ENCODE data around the gene CCIN. TPM values are rescaled to one million over a fixed set of nuclear protein-coding genes. Genes with fewer than 3 reads are reported as not detected.
"Not testable (repeated sequence)": the region's sequence is repeated elsewhere in the genome, so short reads cannot be mapped to it uniquely, and the experiment has no call there.

CCIN gene
- total RNA-seq, 1 donor from 2014 or later, result not detected

GRCh38 chr9:36174731-36175130 lies 5.5 kb downstream of the CCIN start:
- Mint-ChIP-seq H3K9me3 (no peaks in the 10 kb centered on the region), H3K36me3 (ENCODE audit: low read depth) (no peaks in the 10 kb centered on the region), H3K27ac (ENCODE audit: unreplicated experiment) (peak overlapping the region; percentile 38), H3K4me1 (no peaks in the 10 kb centered on the region), H3K4me3 (no peak overlapping the region), H3K27me3 (ENCODE audit: low read depth) (peaks cover 4% of the 10 kb centered on the region)
- TF ChIP-seq, protein P1, sequence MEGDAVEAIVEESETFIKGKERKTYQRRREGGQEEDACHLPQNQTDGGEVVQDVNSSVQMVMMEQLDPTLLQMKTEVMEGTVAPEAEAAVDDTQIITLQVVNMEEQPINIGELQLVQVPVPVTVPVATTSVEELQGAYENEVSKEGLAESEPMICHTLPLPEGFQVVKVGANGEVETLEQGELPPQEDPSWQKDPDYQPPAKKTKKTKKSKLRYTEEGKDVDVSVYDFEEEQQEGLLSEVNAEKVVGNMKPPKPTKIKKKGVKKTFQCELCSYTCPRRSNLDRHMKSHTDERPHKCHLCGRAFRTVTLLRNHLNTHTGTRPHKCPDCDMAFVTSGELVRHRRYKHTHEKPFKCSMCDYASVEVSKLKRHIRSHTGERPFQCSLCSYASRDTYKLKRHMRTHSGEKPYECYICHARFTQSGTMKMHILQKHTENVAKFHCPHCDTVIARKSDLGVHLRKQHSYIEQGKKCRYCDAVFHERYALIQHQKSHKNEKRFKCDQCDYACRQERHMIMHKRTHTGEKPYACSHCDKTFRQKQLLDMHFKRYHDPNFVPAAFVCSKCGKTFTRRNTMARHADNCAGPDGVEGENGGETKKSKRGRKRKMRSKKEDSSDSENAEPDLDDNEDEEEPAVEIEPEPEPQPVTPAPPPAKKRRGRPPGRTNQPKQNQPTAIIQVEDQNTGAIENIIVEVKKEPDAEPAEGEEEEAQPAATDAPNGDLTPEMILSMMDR (conservative IDR thresholded peaks at IDR 0.05), result no peak
- no peak for DNase-seq (ENCODE audit: low read depth, low spot score)

DNA sequence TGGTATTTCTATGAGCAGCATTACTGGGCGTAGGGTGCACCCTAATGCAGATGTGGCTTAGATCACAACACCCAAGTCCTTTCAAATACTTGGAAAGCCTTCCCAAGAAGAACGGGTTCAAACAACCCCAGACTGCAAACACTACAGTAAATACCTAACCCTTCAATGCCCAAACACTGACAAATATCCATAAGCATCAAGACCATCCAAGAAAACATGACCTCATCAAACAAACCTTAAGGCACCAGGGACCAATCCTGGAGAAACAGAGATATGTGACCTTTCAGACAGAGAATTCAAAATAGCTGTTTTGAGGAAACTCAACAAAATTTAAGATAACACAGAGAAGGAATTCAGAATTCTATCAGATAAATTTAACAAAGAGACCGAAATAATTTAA lies 6.0 kb downstream of the CCIN start:
- not testable (repeated sequence) for H3K4me3 Mint-ChIP-seq; H3K27me3 Mint-ChIP-seq (ENCODE audit: low read depth); H3K9me3 Mint-ChIP-seq; H3K4me1 Mint-ChIP-seq; H3K27ac Mint-ChIP-seq (ENCODE audit: unreplicated experiment); DNase-seq (ENCODE audit: low read depth, low spot score); H3K36me3 Mint-ChIP-seq (ENCODE audit: low read depth)

DNA sequence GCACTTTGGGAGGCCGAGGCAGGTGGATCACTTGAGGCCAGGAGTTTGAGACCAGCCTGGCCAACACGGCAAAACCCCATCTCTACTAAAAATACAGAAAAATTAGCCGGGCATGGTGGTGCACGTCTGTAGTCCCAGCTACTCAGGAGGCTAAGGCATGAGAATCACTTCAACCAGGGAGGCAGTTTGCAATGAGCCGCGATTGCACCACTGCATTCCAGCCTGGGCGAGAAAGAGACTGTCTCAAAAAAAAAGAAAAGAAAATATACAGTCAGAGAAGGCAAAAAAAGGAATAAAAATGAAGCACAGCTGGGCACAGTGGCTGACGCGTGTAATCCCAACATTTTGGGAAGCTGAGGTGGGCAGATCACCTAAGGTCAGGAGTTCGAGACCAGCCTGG lies 7.3 kb downstream of the CCIN start:
- H3K27ac Mint-ChIP-seq (ENCODE audit: unreplicated experiment); H3K9me3 Mint-ChIP-seq; DNase-seq (ENCODE audit: low read depth, low spot score); H3K27me3 Mint-ChIP-seq (ENCODE audit: low read depth); H3K36me3 Mint-ChIP-seq (ENCODE audit: low read depth); H3K4me3 Mint-ChIP-seq; H3K4me1 Mint-ChIP-seq: not testable (repeated sequence)

- Mint-ChIP-seq H3K4me1 (no peaks in the 10 kb centered on the region), H3K36me3 (ENCODE audit: low read depth) (no peaks in the 10 kb centered on the region), H3K4me3 (no peak overlapping the region), H3K27me3 (ENCODE audit: low read depth) (peaks cover 6% of the 10 kb centered on the region), H3K27ac (ENCODE audit: unreplicated experiment) (no peak overlapping the region), H3K9me3 (peaks cover 5% of the 10 kb centered on the region)
- TF ChIP-seq, protein P1 (conservative IDR thresholded peaks at IDR 0.05), result no peak
- DNase-seq (ENCODE audit: low read depth, low spot score), result no peak
Observed at GRCh38 chr9:36177571-36177970, 8.4 kb downstream of the CCIN start.

DNA sequence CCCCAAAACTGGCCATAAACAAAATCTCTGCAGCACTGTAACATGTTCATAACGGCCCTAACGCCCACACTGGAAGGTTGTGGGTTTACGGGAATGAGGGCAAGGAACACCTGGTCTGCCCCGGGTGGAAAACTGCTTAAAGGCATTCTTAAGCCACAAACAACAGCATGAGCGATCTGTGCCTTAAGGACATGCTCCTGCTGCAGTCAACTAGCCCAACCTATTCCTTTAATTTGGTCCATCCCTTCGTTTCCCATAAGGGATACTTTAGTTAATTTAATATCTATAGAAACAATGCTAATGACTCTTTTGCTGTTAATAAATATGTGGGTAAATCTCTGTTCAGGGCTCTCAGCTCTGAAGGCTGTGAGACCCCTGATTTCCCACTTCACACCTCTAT lies 11.1 kb downstream of the CCIN start:
- DNase-seq (ENCODE audit: low read depth, low spot score); H3K36me3 Mint-ChIP-seq (ENCODE audit: low read depth); H3K4me1 Mint-ChIP-seq; H3K27ac Mint-ChIP-seq (ENCODE audit: unreplicated experiment); H3K4me3 Mint-ChIP-seq; H3K27me3 Mint-ChIP-seq (ENCODE audit: low read depth); H3K9me3 Mint-ChIP-seq: not testable (repeated sequence)

GRCh38 chr9:36187414-36187813 lies 18.2 kb downstream of the CCIN start:
- H3K36me3 Mint-ChIP-seq (ENCODE audit: low read depth), result no peaks in the 10 kb centered on the region
- peaks cover 25% of the 10 kb centered on the region for H3K4me1 Mint-ChIP-seq
- TF ChIP-seq, protein P1 (conservative IDR thresholded peaks at IDR 0.05), result no peak
- H3K27ac Mint-ChIP-seq (ENCODE audit: unreplicated experiment), result no peak overlapping the region
- H3K4me3 Mint-ChIP-seq, result peak overlapping the region; percentile 2
- peaks cover 9% of the 10 kb centered on the region for H3K27me3 Mint-ChIP-seq (ENCODE audit: low read depth)
- H3K9me3 Mint-ChIP-seq, result no peaks in the 10 kb centered on the region
- no peak for DNase-seq (ENCODE audit: low read depth, low spot score)

GRCh38 chr9:36188212-36188611 lies 19.0 kb downstream of the CCIN start:
- peaks cover 33% of the 10 kb centered on the region for H3K4me1 Mint-ChIP-seq
- H3K36me3 Mint-ChIP-seq (ENCODE audit: low read depth), result no peaks in the 10 kb centered on the region
- no peak for DNase-seq (ENCODE audit: low read depth, low spot score)

More at GRCh38 chr9:36188212-36188611, 19.0 kb downstream of the CCIN start:
- Mint-ChIP-seq H3K27ac (ENCODE audit: unreplicated experiment) (no peak overlapping the region), H3K4me3 (no peak overlapping the region), H3K9me3 (no peaks in the 10 kb centered on the region), H3K27me3 (ENCODE audit: low read depth) (peaks cover 9% of the 10 kb centered on the region)
- TF ChIP-seq, protein P1 (conservative IDR thresholded peaks at IDR 0.05), result no peak

Measured in neural crest cell (in vitro differentiated cells).